OCI-LY1 (cell line): ENCODE data around the gene CXCR6.

ENCODE experiments used
- H2AFZ ChIP-seq: fragments of 200-600 bp; sonication (generic), shearing (Covaris generic); 2 replicates; pipeline ENCODE4 v1.6.0; 2014; ENCODE audit warnings: antibody characterized with exemption, mild to moderate bottlenecking, low read length
- H3F3A ChIP-seq: fragments of 200-600 bp; sonication (generic), shearing (Covaris generic); 2 replicates; pipeline ENCODE4 v1.6.0; 2014; ENCODE audit warnings: mild to moderate bottlenecking, antibody characterized with exemption, low read length, moderate library complexity; ENCODE audit not compliant: insufficient read depth
- H3K27ac ChIP-seq: fragments of 200-600 bp; sonication (generic); 2 replicates; pipeline ENCODE4 v1.5.1; 2014; ENCODE audit warnings: low read length, mixed run types, mild to moderate bottlenecking, low read depth; ENCODE audit not compliant: poor library complexity, severe bottlenecking
- H3K27me3 ChIP-seq: fragments of 200-600 bp; sonication (generic); 2 replicates; pipeline ENCODE4 v1.6.0; 2014; ENCODE audit warnings: antibody characterized with exemption, mild to moderate bottlenecking, low read length, moderate library complexity; ENCODE audit not compliant: insufficient read depth
- H3K36me3 ChIP-seq: fragments of 200-600 bp; sonication (generic); 2 replicates; pipeline ENCODE4 v1.6.1; 2014; ENCODE audit warnings: mild to moderate bottlenecking, antibody characterized with exemption, low read length, moderate library complexity, mixed read lengths; ENCODE audit not compliant: insufficient read depth
- H3K4me1 ChIP-seq: fragments of 200-600 bp; sonication (generic); 2 replicates; pipeline ENCODE4 v1.5.1; 2014; ENCODE audit warnings: mild to moderate bottlenecking, low read length, moderate library complexity; ENCODE audit not compliant: insufficient read depth, severe bottlenecking
- H3K4me2 ChIP-seq: fragments of 200-600 bp; sonication (generic), shearing (Covaris generic); 2 replicates; pipeline ENCODE4 v1.6.1; 2014; ENCODE audit warnings: low read length
- H3K4me3 ChIP-seq: fragments of 200-600 bp; sonication (generic); 2 replicates; pipeline ENCODE4 v1.5.1; 2014; ENCODE audit warnings: low read length, low read depth, mild to moderate bottlenecking, mixed read lengths; ENCODE audit not compliant: poor library complexity, severe bottlenecking
- H3K79me2 ChIP-seq: fragments of 200-600 bp; shearing (Covaris generic); 2 replicates; pipeline ENCODE4 v1.6.1; 2016; ENCODE audit warnings: mixed run types, low read length, mixed read lengths; ENCODE audit not compliant: insufficient read depth
- H3K9ac ChIP-seq: fragments of 200-600 bp; sonication (generic), shearing (Covaris generic); 2 replicates; pipeline ENCODE4 v1.6.1; 2014; ENCODE audit warnings: mild to moderate bottlenecking, low read length, mixed read lengths
- H3K9me2 ChIP-seq: fragments of 200-600 bp; sonication (generic), shearing (Covaris generic); 2 replicates; pipeline ENCODE4 v1.6.1; 2014; ENCODE audit warnings: low read depth, mild to moderate bottlenecking, low read length, mixed read lengths
- H3K9me3 ChIP-seq: fragments of 200-600 bp; shearing (Covaris generic); 2 replicates; pipeline ENCODE4 v1.6.1; 2014; ENCODE audit warnings: low read length, mixed read lengths
- H4K20me1 ChIP-seq: fragments of 200-600 bp; sonication (generic), shearing (Covaris generic); 2 replicates; pipeline ENCODE4 v1.6.0; 2016; ENCODE audit warnings: mild to moderate bottlenecking, low read length; ENCODE audit not compliant: insufficient read depth
- CTCF ChIP-seq: fragments of 200-600 bp; sonication (generic), shearing (Covaris generic); IDR thresholded peaks from 2 replicates; pipeline ENCODE4 v1.5.1; 2017; ENCODE audit warnings: mild to moderate bottlenecking, antibody characterized with exemption, low read length, moderate library complexity, mixed read lengths
- EZH2 ChIP-seq: fragments of 200-600 bp; sonication (generic), shearing (Covaris generic); IDR thresholded peaks from 2 replicates; pipeline ENCODE4 v1.8.0; 2017; ENCODE audit warnings: borderline replicate concordance, mixed run types, mild to moderate bottlenecking, antibody characterized with exemption, low read length, moderate library complexity, mixed read lengths

The CXCR6 gene

GRCh38 chr3:45922039-45922326 lies 21.3 kb upstream of the CXCR6 start:
- Histone ChIP-seq H3K36me3 (peaks cover 31% of the 10 kb centered on the region; the same call in 1 of the 2 replicates), H3K4me2 (no peak overlapping the region), H3K27me3 (no peaks in the 10 kb centered on the region), H3K4me1 (no peaks in the 10 kb centered on the region), H3K9me3 (no peaks in the 10 kb centered on the region), H3K9me2 (no peaks in the 10 kb centered on the region), H3K79me2 (no peaks in the 10 kb centered on the region), H3K27ac (no peak overlapping the region), H2AFZ (no peak overlapping the region), H3K9ac (no peak overlapping the region), H3K4me3 (no peak overlapping the region), H4K20me1 (no peaks in the 10 kb centered on the region), H3F3A (no peaks in the 10 kb centered on the region)
- TF ChIP-seq CTCF (no peak), EZH2 (no peak)

GRCh38 chr3:45922950-45923590 lies 20.2 kb upstream of the CXCR6 start:
- Histone ChIP-seq H3K4me3 (no peak overlapping the region), H3F3A (no peaks in the 10 kb centered on the region), H3K4me1 (no peaks in the 10 kb centered on the region), H3K9me3 (no peaks in the 10 kb centered on the region), H3K27ac (no peak overlapping the region), H3K36me3 (peaks cover 41% of the 10 kb centered on the region; the same call in 1 of the 2 replicates), H3K79me2 (no peaks in the 10 kb centered on the region), H4K20me1 (no peaks in the 10 kb centered on the region), H3K9ac (no peak overlapping the region), H3K4me2 (no peak overlapping the region), H3K27me3 (no peaks in the 10 kb centered on the region), H2AFZ (no peak overlapping the region), H3K9me2 (no peaks in the 10 kb centered on the region)
- TF ChIP-seq CTCF = no peak
- no peak for TF ChIP-seq EZH2

DNA sequence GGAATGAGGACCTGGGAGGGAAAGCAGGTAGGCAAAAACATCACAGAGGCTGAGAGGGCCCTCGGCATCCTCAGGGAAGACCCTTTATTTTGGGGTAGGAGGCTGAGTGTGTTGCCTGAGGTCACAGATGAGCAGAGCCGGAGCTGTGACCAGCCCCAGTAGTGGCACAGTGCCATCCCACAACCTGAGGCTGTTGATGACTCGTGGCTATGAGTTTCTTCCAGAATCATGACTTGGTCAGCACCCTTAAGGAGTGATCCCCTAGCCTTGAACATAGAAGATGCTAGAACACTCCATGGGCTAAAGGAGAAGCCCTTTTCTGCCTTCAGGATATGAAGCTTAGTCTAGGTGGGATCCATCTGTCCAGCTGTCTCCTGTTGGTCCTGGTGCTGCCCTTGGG lies 19.5 kb upstream of the CXCR6 start:
- Histone ChIP-seq H3K4me1 (no peaks in the 10 kb centered on the region), H3K9me3 (no peaks in the 10 kb centered on the region), H3F3A (no peaks in the 10 kb centered on the region), H3K9me2 (no peaks in the 10 kb centered on the region), H3K79me2 (no peaks in the 10 kb centered on the region), H3K9ac (no peak overlapping the region), H3K4me2 (no peak overlapping the region), H3K36me3 (peaks cover 48% of the 10 kb centered on the region; the same call in 1 of the 2 replicates), H3K27ac (no peak overlapping the region), H3K27me3 (no peaks in the 10 kb centered on the region), H2AFZ (no peak overlapping the region), H3K4me3 (no peak overlapping the region), H4K20me1 (no peaks in the 10 kb centered on the region)
- TF ChIP-seq CTCF = no peak
- TF ChIP-seq EZH2 = no peak
